ELF-1 (cell line): ENCODE data around the gene CIC.
"Not testable (repeated sequence)": the region's sequence is repeated elsewhere in the genome, so short reads cannot be mapped to it uniquely, and the experiment has no call there.

Source experiments
- DNase-seq: peaks from one replicate; pipeline ENCODE4 v3.0.0-alpha.2; 2016; ENCODE audit warnings: low read depth, low spot score

CIC gene

DNA sequence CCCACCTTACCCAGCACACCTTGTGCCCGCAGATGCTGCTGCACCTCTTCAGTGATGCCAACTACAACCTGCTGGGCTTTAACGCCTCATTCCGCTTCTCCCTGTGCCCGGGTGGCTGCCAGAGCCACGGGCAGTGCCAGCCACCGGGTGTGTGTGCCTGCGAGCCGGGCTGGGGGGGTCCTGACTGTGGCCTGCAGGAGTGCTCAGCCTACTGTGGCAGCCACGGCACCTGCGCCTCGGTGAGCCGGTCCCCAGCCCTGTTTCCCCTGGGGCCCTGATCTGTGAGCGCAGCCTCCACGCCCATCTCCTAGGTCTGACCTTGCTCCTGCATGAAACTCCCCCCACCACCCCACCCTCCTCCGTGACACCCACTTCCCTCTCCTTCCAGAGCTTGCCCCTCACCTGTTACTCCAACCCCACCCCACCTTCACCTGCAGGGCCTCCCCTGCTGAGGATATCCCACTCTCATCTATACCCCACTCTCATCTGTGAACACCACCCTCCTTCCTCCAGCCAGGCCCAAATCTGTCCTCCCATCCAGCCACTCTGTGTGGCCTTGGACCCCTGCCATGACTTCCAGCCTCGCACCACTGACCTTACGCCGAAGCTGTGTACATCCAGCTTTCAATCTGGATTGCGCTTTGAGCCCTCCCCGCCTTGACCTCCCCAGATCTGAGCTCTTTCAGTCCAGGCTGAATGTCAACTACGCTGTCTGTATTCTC lies 65.1 kb downstream of the CIC start:
- DNase-seq, result no peak

GRCh38 chr19:42334697-42335373 lies 65.8 kb downstream of the CIC start:
- DNase-seq, result no peak

DNA sequence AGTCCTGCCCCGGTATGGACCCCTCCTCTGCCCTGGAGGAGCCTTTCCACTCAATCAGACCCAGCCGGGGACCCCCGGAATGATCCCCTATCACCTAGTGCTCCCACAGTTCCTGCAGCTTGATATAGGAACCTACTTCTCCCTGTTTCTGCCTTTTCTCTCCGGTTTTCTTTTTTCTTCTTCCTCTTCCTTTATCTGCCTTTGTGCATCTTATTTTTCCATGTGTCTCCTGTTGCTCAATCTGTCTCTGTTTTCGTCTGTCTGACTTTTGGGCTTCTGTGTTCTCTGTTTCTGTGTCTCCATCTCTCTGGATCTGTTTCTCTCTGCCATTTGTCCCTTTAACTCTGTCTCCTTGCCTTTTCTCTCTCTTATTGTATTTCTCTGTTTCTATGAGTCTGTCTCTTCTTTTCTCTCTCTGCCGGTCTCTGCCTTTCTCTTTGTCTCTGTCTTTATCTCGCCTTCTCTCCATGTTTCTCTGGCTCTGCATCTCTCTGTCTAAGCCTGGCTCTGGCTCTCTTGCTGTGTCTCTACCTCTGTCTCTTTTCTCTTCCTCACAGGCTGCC lies 66.4 kb downstream of the CIC start:
- no peak for DNase-seq

GRCh38 chr19:42335971-42336370 lies 66.9 kb downstream of the CIC start:
- DNase-seq, result no peak

DNA sequence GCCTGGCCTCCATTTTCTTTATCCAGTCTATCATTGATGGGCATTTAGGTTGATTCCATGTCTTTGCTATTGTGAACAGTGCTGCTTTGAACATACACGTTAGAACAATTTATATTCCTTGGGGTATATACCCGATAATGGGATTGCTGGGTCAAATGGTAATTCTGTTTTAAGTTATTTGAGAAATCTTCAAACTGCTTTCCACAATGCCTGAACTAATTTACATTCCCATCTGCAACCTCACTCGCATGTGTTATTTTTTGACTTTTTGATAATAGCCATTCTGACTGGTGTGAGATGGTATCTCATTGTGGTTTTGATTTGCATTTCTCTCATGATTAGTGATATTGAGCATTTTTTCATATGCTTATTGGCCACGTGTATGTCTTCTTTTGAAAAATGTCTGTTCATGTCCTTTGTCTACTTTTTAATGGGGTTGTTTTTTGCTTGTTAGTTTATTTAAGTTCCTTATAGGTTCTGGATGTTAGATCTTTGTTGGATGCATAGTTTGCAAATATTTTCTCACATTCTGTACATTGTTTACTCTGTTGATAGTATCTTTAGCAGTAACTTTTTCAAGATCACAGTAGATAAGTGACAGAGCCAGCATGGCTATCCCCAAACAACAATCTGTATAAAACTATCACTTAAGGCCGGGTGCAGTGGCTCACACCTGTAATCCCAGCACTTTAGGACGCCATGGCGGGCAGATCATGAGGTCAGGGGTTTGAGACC lies 70.2 kb downstream of the CIC start:
- DNase-seq, result not testable (repeated sequence)

DNA sequence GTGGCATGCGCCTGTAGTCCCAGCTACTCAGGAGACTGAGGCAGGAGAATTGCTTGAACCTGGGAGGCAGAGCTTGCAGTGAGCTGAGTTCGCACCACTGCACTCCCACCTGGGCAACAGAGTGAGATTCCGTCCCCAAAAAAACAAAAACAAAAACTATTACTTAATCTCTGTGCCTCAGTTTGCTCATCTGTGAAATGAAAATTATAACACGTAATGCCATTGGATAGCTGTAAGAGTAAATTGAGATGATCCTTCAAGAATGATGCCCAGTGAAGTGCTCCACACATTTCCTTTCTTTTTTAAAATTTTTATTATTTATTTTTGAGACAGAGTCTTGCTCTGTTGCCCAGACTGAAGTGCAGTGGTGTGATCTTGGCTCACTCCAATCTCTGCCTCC lies 70.9 kb downstream of the CIC start:
- DNase-seq, result not testable (repeated sequence)

DNA sequence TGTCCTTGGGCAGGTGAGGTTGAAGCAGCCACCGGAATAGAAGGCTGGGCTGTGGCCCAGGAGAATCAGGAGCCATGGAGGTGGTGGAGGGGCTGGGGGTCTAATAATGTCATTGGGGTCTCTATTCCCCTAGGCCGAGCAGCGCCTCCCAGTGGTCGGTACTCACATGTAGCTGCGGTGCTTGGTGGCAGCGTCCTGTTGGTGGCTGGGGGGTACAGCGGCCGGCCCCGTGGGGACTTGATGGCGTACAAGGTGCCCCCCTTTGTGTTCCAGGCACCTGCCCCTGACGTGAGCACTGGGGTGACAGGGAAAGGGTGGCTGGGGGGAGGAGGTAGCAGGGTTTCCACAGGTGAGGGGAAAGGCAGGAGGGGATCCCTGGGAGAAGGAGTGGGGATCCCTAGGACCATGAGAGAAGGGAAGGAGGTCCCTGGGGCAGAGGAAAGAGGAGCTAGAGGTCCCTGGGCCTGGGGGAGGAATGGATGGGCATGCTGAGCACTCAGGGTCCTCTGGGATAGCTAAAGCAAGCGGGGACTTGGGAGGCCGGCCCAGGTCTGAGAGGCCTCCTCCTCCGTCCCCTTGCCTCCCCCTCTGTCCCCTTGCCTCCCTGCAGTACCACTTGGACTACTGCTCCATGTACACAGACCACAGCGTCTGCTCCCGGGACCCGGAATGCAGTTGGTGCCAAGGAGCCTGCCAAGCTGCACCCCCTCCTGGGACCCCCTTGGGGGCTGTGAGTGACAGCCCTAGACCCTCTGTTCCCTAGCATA lies 74.5 kb downstream of the CIC start:
- no peak for DNase-seq

GRCh38 chr19:42344336-42344893 lies 75.4 kb downstream of the CIC start:
- DNase-seq, result no peak
